ENCODE measurements around the gene CLDN2. TPM values are rescaled to one million over a fixed set of nuclear protein-coding genes. Genes with fewer than 3 reads are reported as not detected.
"Not testable (repeated sequence)": the region's sequence is repeated elsewhere in the genome, so short reads cannot be mapped to it uniquely, and the experiment has no call there.

Gene CLDN2, protein sequence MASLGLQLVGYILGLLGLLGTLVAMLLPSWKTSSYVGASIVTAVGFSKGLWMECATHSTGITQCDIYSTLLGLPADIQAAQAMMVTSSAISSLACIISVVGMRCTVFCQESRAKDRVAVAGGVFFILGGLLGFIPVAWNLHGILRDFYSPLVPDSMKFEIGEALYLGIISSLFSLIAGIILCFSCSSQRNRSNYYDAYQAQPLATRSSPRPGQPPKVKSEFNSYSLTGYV
- total RNA-seq: under 0.01 TPM
- polyA plus RNA-seq: 0.05 TPM
- long read RNA-seq, donor 1: 0 reads
- long read RNA-seq, donor 2: 0 reads
- long read RNA-seq, donor 3: 0 reads
- long read RNA-seq, donor 4: 0 reads
- long read RNA-seq, donor 5: 0 reads
- long read RNA-seq, donor 6: 0 reads
- long read RNA-seq, donor 7: 0 reads
- long read RNA-seq, donor 8: 0 reads
- long read RNA-seq, donor 9: 0 reads
- long read RNA-seq, donor 10: 0 reads

DNA sequence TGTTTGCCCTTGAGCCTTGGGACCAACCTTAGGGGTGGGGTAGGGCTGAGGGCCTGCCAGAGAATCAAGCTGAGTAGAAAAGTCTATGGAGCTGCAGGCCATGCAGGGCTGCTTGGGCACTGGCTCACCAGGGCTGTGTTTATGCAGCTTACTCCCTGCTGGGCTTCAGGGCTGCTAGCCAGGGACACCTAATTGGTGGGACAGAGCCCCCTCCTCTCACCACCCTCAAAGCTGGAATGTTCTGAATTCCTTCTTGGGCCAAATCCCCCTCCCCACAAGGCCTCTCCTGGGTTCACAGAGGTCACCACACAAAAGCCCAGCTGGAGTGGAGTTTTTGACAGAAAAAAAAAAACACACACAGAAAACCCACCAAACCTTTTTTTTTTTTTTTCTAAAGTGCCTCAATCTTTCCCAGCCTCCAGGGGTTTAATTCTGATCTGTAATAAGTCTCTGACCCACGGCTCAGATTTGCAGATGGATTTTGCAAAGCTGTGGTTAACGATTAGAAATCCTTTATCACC lies at the start of gene CLDN2:
Gene CLDN2 (plus strand): TSS at position 471 of the 521 bp plus-strand sequence. CDS start 7,827 bp downstream, outside the sequence.
- Histone ChIP-seq H3K4me3 (ENCODE audit: low read length in 2 of 2) (no peak within 1 kb of the TSS), H3K4me1 (ENCODE audit: control insufficient read depth in 2 of 2, insufficient read depth in 2 of 2, low read length in 2 of 2) (no peaks in the 10 kb centered on the region), H3K27ac (ENCODE audit: low read depth in 1 of 2, low read length in 1 of 2) (no peak within 1 kb of the TSS), H3K36me3 (ENCODE audit: control insufficient read depth in 2 of 2, insufficient read depth in 2 of 2, low read length in 1 of 2) (no peaks in the 10 kb centered on the region), H3K9me3 (ENCODE audit: control insufficient read depth in 2 of 2, insufficient read depth in 1 of 2, low read length in 1 of 2) (no peaks in the 10 kb centered on the region), H3K27me3 (ENCODE audit: control insufficient read depth in 2 of 2, insufficient read depth in 1 of 2, low read length in 1 of 2) (no peaks in the 10 kb centered on the region)
- WGBS: 65% methylated on average over 2 of the region's 2 CpGs
- DNase-seq (ENCODE audit: low read depth in 6 of 9, low spot score in 9 of 9): no peak

DNA sequence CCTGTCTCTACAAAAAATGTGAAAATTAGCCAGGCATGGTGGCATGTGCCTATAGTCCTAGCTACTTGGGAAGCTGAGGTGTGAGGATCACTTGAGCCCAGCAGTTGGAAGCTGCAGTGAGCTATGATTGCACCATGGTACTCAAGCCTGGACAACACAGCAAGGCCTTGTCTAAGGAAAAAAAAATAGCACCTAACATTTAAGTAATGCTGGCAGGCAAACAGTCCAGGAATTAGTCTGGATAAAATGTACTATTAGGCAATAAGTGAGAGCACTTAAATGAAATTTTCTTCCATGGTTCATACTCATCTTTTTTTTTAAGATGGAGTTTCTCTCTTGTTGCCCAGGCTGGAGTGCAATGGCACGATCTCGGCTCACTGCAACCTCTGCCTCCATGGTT lies 47.4 kb upstream of the CLDN2 start:
- H3K36me3 ChIP-seq (ENCODE audit: control insufficient read depth in 2 of 2, insufficient read depth in 2 of 2, low read length in 1 of 2); DNase-seq (ENCODE audit: low read depth in 6 of 9, low spot score in 9 of 9); H3K27me3 ChIP-seq (ENCODE audit: control insufficient read depth in 2 of 2, insufficient read depth in 1 of 2, low read length in 1 of 2); H3K4me3 ChIP-seq (ENCODE audit: low read length in 2 of 2); H3K27ac ChIP-seq (ENCODE audit: low read depth in 1 of 2, low read length in 1 of 2); H3K4me1 ChIP-seq (ENCODE audit: control insufficient read depth in 2 of 2, insufficient read depth in 2 of 2, low read length in 2 of 2); H3K9me3 ChIP-seq (ENCODE audit: control insufficient read depth in 2 of 2, insufficient read depth in 1 of 2, low read length in 1 of 2): not testable (repeated sequence)
- WGBS: 93% methylated on average over 2 of the region's 2 CpGs

DNA sequence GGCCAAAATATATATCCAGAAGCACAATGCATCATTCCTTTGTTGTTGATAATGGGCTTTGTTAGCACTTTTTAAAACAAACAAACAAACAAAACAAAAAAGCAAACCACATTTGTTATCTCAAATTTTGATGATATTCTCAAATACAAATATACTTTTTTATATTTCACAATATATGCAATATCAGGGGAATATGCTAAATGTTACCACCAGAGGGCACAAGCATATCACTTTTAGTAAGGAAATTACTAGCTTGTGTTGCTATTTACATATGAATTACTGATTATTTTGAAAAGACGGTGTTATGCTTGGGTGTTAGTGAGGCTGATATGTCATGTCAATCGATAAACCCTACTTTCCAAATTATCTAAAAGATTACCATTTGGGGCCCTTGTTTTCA lies 46.1 kb upstream of the CLDN2 start:
- H3K4me3 ChIP-seq (ENCODE audit: low read length in 2 of 2): no peak overlapping the region
- peak in 3 of 9 donors; percentile 9 to 36 (median 16) for DNase-seq (ENCODE audit: low read depth in 6 of 9, low spot score in 9 of 9)
- no peaks in the 10 kb centered on the region for H3K4me1 ChIP-seq (ENCODE audit: control insufficient read depth in 2 of 2, insufficient read depth in 2 of 2, low read length in 2 of 2)
- no peaks in the 10 kb centered on the region for H3K9me3 ChIP-seq (ENCODE audit: control insufficient read depth in 2 of 2, insufficient read depth in 1 of 2, low read length in 1 of 2)
- WGBS: 93% methylated on average over 2 of the region's 2 CpGs
- H3K27me3 ChIP-seq (ENCODE audit: control insufficient read depth in 2 of 2, insufficient read depth in 1 of 2, low read length in 1 of 2): no peaks in the 10 kb centered on the region
- no peak overlapping the region for H3K27ac ChIP-seq (ENCODE audit: low read depth in 1 of 2, low read length in 1 of 2)
- H3K36me3 ChIP-seq (ENCODE audit: control insufficient read depth in 2 of 2, insufficient read depth in 2 of 2, low read length in 1 of 2): no peaks in the 10 kb centered on the region

DNA sequence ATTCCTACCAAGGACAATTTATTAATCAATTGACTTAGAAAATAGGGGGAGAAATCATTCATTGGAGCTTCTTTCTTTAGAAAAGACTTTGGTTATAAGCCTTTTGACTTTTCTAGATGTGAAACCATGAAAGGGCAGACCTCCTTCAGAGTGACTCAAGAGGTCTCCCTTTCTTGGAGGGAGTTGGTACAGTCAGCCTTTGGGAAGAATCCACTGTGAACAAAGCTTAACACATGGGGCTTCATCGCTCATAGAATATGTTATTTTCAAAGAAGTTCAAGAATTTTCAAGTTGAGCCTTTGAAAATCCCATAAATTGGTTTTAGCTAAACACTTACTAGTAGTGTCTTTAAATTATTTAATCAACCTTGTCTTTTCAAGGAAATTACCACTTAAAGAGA lies 45.1 kb upstream of the CLDN2 start:
- no peaks in the 10 kb centered on the region for H3K36me3 ChIP-seq (ENCODE audit: control insufficient read depth in 2 of 2, insufficient read depth in 2 of 2, low read length in 1 of 2)
- no peaks in the 10 kb centered on the region for H3K4me1 ChIP-seq (ENCODE audit: control insufficient read depth in 2 of 2, insufficient read depth in 2 of 2, low read length in 2 of 2)
- WGBS: 97% methylated on average over 1 of the region's 1 CpG

DNA sequence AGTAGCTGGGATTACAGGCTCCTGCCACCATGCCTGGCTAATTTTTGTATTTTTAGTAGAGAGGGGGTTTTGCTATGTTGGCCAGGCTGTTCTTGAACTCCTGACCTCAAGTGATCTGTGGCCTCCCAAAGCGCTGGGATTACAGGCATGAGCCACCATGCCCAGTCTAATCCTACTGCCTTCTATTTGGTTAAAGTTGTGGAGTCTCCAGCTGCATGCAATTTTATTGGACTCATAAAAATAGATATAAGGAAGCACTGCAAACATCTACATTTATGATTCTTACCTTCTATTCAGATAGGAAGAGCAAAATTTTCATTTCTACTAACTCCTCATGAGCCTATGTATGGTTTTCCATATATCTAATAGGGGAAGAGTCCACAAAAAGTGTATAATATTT lies 30.7 kb upstream of the CLDN2 start:
- Histone ChIP-seq H3K9me3 (ENCODE audit: control insufficient read depth in 2 of 2, insufficient read depth in 1 of 2, low read length in 1 of 2) (no peaks in the 10 kb centered on the region), H3K4me3 (ENCODE audit: low read length in 2 of 2) (no peak overlapping the region), H3K4me1 (ENCODE audit: control insufficient read depth in 2 of 2, insufficient read depth in 2 of 2, low read length in 2 of 2) (no peaks in the 10 kb centered on the region), H3K27me3 (ENCODE audit: control insufficient read depth in 2 of 2, insufficient read depth in 1 of 2, low read length in 1 of 2) (no peaks in the 10 kb centered on the region), H3K36me3 (ENCODE audit: control insufficient read depth in 2 of 2, insufficient read depth in 2 of 2, low read length in 1 of 2) (no peaks in the 10 kb centered on the region), H3K27ac (ENCODE audit: low read depth in 1 of 2, low read length in 1 of 2) (no peak overlapping the region)
- WGBS: 96% methylated on average over 1 of the region's 1 CpG
- DNase-seq (ENCODE audit: low read depth in 6 of 9, low spot score in 9 of 9): no peak

More for the DNA sequence above, 45.1 kb upstream of the CLDN2 start:
- DNase-seq (ENCODE audit: low read depth in 6 of 9, low spot score in 9 of 9): no peak
- H3K27me3 ChIP-seq (ENCODE audit: control insufficient read depth in 2 of 2, insufficient read depth in 1 of 2, low read length in 1 of 2): no peaks in the 10 kb centered on the region
- H3K27ac ChIP-seq (ENCODE audit: low read depth in 1 of 2, low read length in 1 of 2): no peak overlapping the region
- no peak overlapping the region for H3K4me3 ChIP-seq (ENCODE audit: low read length in 2 of 2)
- H3K9me3 ChIP-seq (ENCODE audit: control insufficient read depth in 2 of 2, insufficient read depth in 1 of 2, low read length in 1 of 2): no peaks in the 10 kb centered on the region

DNA sequence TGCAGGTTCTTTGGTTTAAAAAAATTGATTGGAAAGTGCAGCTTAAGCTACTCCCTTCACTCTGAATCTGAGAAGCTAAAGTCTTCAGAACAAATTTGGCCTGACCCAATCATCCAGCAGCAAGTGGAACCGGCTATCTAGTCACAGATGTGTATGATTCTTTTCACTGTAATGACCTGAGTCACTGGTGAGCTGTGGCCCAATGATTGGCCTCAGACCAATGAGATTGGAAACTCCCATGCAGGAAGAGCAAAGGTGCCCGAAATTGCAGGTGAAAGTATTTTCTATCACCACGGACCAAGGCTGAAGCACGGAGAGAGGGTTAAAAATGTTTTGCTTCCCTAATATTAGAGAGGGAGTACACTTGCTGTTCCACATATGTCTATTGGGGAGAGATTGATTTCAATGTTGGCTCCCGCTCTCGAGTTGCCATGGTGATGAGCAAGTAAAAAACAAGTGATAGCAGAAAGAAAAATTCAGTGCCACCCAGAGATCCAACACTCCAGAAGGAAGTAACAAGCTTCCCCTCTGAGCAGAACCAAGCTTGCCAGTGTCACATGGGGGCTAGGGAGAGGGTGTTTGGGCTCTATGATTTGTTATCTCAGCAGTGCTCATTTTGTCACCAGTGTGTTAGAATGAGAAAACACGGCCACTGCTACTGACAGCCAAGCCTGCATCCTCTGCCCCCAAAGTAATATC lies 28.3 kb upstream of the CLDN2 start:
- Histone ChIP-seq H3K27ac (ENCODE audit: low read depth in 1 of 2, low read length in 1 of 2) (no peak overlapping the region), H3K36me3 (ENCODE audit: control insufficient read depth in 2 of 2, insufficient read depth in 2 of 2, low read length in 1 of 2) (no peaks in the 10 kb centered on the region), H3K27me3 (ENCODE audit: control insufficient read depth in 2 of 2, insufficient read depth in 1 of 2, low read length in 1 of 2) (no peaks in the 10 kb centered on the region), H3K4me3 (ENCODE audit: low read length in 2 of 2) (no peak overlapping the region), H3K9me3 (ENCODE audit: control insufficient read depth in 2 of 2, insufficient read depth in 1 of 2, low read length in 1 of 2) (no peaks in the 10 kb centered on the region), H3K4me1 (ENCODE audit: control insufficient read depth in 2 of 2, insufficient read depth in 2 of 2, low read length in 2 of 2) (no peaks in the 10 kb centered on the region)
- 88% methylated on average over 7 of the region's 7 CpGs for WGBS
- no peak for DNase-seq (ENCODE audit: low read depth in 6 of 9, low spot score in 9 of 9)

DNA sequence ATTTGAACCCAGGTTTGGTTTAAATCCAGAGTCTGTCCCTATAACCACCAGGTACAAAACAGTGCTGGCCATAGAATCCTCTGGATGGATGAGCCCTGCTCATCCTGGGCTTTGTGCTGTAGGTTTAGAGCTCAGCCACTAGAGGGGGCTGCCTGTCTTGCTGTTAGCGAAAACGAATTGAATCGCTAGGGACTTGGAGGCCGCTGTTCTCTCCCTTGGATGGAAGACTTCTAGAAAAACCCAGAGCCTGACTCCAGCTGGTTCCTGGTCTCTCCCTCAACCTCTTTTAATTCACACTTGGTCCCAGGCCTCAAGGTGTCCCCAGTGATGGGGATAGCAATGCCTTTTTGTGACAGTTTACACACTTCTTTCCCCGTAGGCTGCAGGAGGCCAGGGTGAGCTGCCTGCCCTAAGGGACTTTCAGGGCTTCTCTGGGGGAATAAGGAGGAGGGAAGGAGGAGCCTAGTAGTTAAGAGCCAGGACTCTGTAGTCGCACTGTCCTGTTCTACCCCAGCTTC lies 25.8 kb upstream of the CLDN2 start:
- WGBS: 44% methylated on average over 6 of the region's 6 CpGs
- H3K27ac ChIP-seq (ENCODE audit: low read depth in 1 of 2, low read length in 1 of 2): no peak overlapping the region
- DNase-seq (ENCODE audit: low read depth in 6 of 9, low spot score in 9 of 9): peak in 3 of 9 donors; percentile 4 to 46 (median 45)

DNA sequence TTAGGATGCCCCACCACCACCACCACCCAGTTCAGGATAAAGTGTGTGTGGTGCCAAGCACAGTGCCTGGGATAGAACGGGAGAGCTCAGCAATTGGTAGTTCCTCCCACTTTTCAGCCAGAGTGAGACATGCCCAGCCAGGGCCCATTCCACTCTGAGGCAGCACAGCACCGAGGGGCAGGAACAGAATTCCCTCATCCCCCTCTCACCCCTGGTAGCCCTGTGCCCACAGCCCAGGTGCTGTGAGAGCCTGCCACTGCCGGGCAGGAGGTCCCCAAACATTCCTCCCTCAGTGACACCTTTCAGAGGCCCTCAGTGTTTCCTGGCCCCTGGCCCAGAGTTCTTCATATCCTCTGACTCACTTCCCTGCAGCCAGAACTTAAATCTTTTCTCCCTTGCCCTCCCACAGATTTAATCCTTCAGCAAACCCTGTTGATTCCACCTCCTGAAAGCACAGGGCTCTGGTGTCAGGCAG lies 25.2 kb upstream of the CLDN2 start:
- Histone ChIP-seq H3K4me1 (ENCODE audit: control insufficient read depth in 2 of 2, insufficient read depth in 2 of 2, low read length in 2 of 2) (no peaks in the 10 kb centered on the region), H3K27me3 (ENCODE audit: control insufficient read depth in 2 of 2, insufficient read depth in 1 of 2, low read length in 1 of 2) (no peaks in the 10 kb centered on the region), H3K9me3 (ENCODE audit: control insufficient read depth in 2 of 2, insufficient read depth in 1 of 2, low read length in 1 of 2) (no peaks in the 10 kb centered on the region), H3K27ac (ENCODE audit: low read depth in 1 of 2, low read length in 1 of 2) (no peak overlapping the region), H3K36me3 (ENCODE audit: control insufficient read depth in 2 of 2, insufficient read depth in 2 of 2, low read length in 1 of 2) (no peaks in the 10 kb centered on the region), H3K4me3 (ENCODE audit: low read length in 2 of 2) (no peak overlapping the region)
- 73% methylated on average over 3 of the region's 3 CpGs for WGBS
- no peak for DNase-seq (ENCODE audit: low read depth in 6 of 9, low spot score in 9 of 9)

More for the DNA sequence above, 25.8 kb upstream of the CLDN2 start:
- Histone ChIP-seq H3K27me3 (ENCODE audit: control insufficient read depth in 2 of 2, insufficient read depth in 1 of 2, low read length in 1 of 2) (no peaks in the 10 kb centered on the region), H3K4me1 (ENCODE audit: control insufficient read depth in 2 of 2, insufficient read depth in 2 of 2, low read length in 2 of 2) (no peaks in the 10 kb centered on the region), H3K4me3 (ENCODE audit: low read length in 2 of 2) (no peak overlapping the region), H3K9me3 (ENCODE audit: control insufficient read depth in 2 of 2, insufficient read depth in 1 of 2, low read length in 1 of 2) (no peaks in the 10 kb centered on the region), H3K36me3 (ENCODE audit: control insufficient read depth in 2 of 2, insufficient read depth in 2 of 2, low read length in 1 of 2) (no peaks in the 10 kb centered on the region)

DNA sequence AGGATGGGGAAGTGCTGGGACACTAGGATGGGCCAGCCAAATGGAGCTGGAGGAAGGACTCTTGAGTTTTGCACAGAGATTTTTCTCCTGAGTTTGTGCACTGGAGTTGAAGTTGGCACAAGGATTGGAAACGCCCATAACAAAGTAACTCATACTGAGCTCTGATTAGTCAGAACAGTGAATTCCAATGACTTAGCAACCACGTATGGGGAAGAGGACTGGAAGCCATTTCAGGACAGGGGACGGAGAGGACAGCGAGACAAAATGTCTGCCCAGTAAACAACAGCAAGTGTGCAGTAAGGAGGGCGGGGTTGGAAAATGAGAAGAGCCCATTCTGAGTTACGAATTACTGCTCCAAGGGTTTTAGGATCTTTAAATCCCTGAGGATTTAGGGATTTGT lies 22.9 kb upstream of the CLDN2 start:
- no peaks in the 10 kb centered on the region for H3K9me3 ChIP-seq (ENCODE audit: control insufficient read depth in 2 of 2, insufficient read depth in 1 of 2, low read length in 1 of 2)
- no peak overlapping the region for H3K4me3 ChIP-seq (ENCODE audit: low read length in 2 of 2)
- WGBS: 92% methylated on average over 6 of the region's 6 CpGs
- no peak overlapping the region for H3K27ac ChIP-seq (ENCODE audit: low read depth in 1 of 2, low read length in 1 of 2)
- no peak for DNase-seq (ENCODE audit: low read depth in 6 of 9, low spot score in 9 of 9)
- H3K4me1 ChIP-seq (ENCODE audit: control insufficient read depth in 2 of 2, insufficient read depth in 2 of 2, low read length in 2 of 2): no peaks in the 10 kb centered on the region
- no peaks in the 10 kb centered on the region for H3K27me3 ChIP-seq (ENCODE audit: control insufficient read depth in 2 of 2, insufficient read depth in 1 of 2, low read length in 1 of 2)
- no peaks in the 10 kb centered on the region for H3K36me3 ChIP-seq (ENCODE audit: control insufficient read depth in 2 of 2, insufficient read depth in 2 of 2, low read length in 1 of 2)

Measured in thymus (tissue), 14 donors.